Jurkat, Clone E6-1 (cell line): Measurements from ENCODE around the gene ANKRD53.
"Not testable (repeated sequence)": the region's sequence is repeated elsewhere in the genome, so short reads cannot be mapped to it uniquely, and the experiment has no call there.

ENCODE experiments used
- DNase-seq: peaks from one replicate; pipeline ENCODE4 v3.0.0-alpha.2; 2011; ENCODE audit warnings: low read depth, low spot score
- H3K4me3 ChIP-seq: 2 replicates; pipeline ENCODE4 v1.5.1; 2011; ENCODE audit warnings: mild to moderate bottlenecking, low read length, control low read depth, moderate library complexity

ANKRD53 gene

GRCh38 chr2:70985956-70986355 lies 7.5 kb downstream of the ANKRD53 start:
- H3K4me3 ChIP-seq: no peak overlapping the region
- DNase-seq: no peak

GRCh38 chr2:70986499-70987189 lies 8.2 kb downstream of the ANKRD53 start:
- H3K4me3 ChIP-seq: no peak overlapping the region
- DNase-seq: no peak

GRCh38 chr2:70987386-70987785 lies 9.0 kb downstream of the ANKRD53 start:
- no peak overlapping the region for H3K4me3 ChIP-seq
- DNase-seq: no peak

GRCh38 chr2:70988151-70988550 lies 9.7 kb downstream of the ANKRD53 start:
- DNase-seq: no peak
- no peak overlapping the region for H3K4me3 ChIP-seq

GRCh38 chr2:70988726-70989648 lies 10.6 kb downstream of the ANKRD53 start:
- no peak for DNase-seq
- H3K4me3 ChIP-seq: no peak overlapping the region

GRCh38 chr2:70990216-70990615 lies 11.8 kb downstream of the ANKRD53 start:
- no peak overlapping the region for H3K4me3 ChIP-seq
- no peak for DNase-seq

- DNase-seq: no peak
These were observed 12.7 kb downstream of the ANKRD53 start for GRCh38 chr2:70991142-70991541.

GRCh38 chr2:70991742-70992141 lies 13.3 kb downstream of the ANKRD53 start:
- no peak overlapping the region for H3K4me3 ChIP-seq
- DNase-seq: no peak

More at GRCh38 chr2:70991142-70991541, 12.7 kb downstream of the ANKRD53 start:
- no peak overlapping the region for H3K4me3 ChIP-seq

- peak overlapping the region; percentile 97 for H3K4me3 ChIP-seq
- DNase-seq: peak; percentile 30
These were observed 14.8 kb downstream of the ANKRD53 start for GRCh38 chr2:70992945-70993853.

- no peak for DNase-seq
- H3K4me3 ChIP-seq: peak overlapping the region; percentile 97
These were observed 15.7 kb downstream of the ANKRD53 start for GRCh38 chr2:70994009-70994698.

GRCh38 chr2:70994699-70995425 lies 16.4 kb downstream of the ANKRD53 start, which contains the start of gene TEX261:
Gene TEX261 (minus strand): TSS chr2:70994873. CDS start chr2:70994757, 116 bp downstream.
- DNase-seq: peak; percentile 71

GRCh38 chr2:70995426-70995729 lies 16.9 kb downstream of the ANKRD53 start:
- H3K4me3 ChIP-seq: peak overlapping the region; percentile 82
- peak; percentile 75 for DNase-seq

More at GRCh38 chr2:70994699-70995425, 16.4 kb downstream of the ANKRD53 start, which contains the start of gene TEX261:
- peak within 1 kb of the TSS; percentile 97 for H3K4me3 ChIP-seq

- not testable (repeated sequence) for DNase-seq, H3K4me3 ChIP-seq
These were observed 20.5 kb downstream of the ANKRD53 start for GRCh38 chr2:70998885-70999284.

GRCh38 chr2:70999362-70999761 lies 20.9 kb downstream of the ANKRD53 start:
- DNase-seq: no peak
- H3K4me3 ChIP-seq: no peak overlapping the region

GRCh38 chr2:70999931-71000330 lies 21.5 kb downstream of the ANKRD53 start:
- not testable (repeated sequence) for H3K4me3 ChIP-seq, DNase-seq

- H3K4me3 ChIP-seq: peak overlapping the region; percentile 57
- DNase-seq: peak; percentile 72
These were observed 22.6 kb downstream of the ANKRD53 start for GRCh38 chr2:71000780-71001591.

- DNase-seq: no peak
- H3K4me3 ChIP-seq: no peak overlapping the region
These were observed 23.1 kb downstream of the ANKRD53 start for GRCh38 chr2:71001592-71001927.
